Measurements from ENCODE around the gene FOXL2NB. TPM values are rescaled to one million over a fixed set of nuclear protein-coding genes. Genes with fewer than 3 reads are reported as not detected.

Gene FOXL2NB
- polyA plus RNA-seq, 1 donor from 2014 or later = not detected

DNA sequence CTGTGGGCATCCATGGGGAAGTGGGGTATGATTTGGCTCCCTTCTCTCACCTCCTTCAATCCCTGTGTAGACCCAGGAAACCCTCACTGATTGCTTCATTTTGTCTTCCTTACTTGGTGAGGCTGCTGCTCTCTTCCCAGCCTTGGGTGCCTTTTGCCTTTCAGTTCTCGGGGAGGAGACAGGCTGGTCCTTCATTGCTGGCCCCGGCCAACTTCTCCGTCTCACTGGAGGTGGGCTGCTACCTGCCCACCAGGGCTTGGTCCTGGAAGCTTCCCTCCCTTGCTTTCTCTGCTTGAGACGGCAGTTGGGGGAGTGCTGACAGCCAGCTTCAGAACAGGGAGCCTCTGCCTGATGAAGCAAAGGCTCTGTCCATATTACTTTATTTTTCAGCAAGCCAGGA, 4.7 kb upstream of the FOXL2NB start:
- Histone ChIP-seq H3K27me3 (ENCODE audit: insufficient read depth, low read depth, low read length) (peaks cover 99% of the 10 kb centered on the region), H3K9ac (ENCODE audit: low read length) (no peak overlapping the region), H3K79me2 (replicated peaks; ENCODE audit: insufficient read depth, low read length) (no peaks in the 10 kb centered on the region), H3F3A (ENCODE audit: insufficient read depth, low read length, poor library complexity, severe bottlenecking) (no peaks in the 10 kb centered on the region), H3K27ac (ENCODE audit: low read length) (no peak overlapping the region), H3K4me3 (ENCODE audit: low read length) (no peak overlapping the region), H3K9me2 (ENCODE audit: insufficient read depth, low read length) (no peaks in the 10 kb centered on the region), H3K9me3 (ENCODE audit: low read length) (no peaks in the 10 kb centered on the region), H2AFZ (ENCODE audit: low read depth, low read length) (no peak overlapping the region), H3K4me2 (ENCODE audit: low read length) (no peak overlapping the region), H3K36me3 (ENCODE audit: insufficient read depth, low read length) (no peaks in the 10 kb centered on the region), H4K20me1 (ENCODE audit: insufficient read depth) (no peaks in the 10 kb centered on the region)
- no peak for TF ChIP-seq RAD21 (conservative IDR thresholded peaks at IDR 0.05)
- TF ChIP-seq MXI1 (conservative IDR thresholded peaks at IDR 0.05; ENCODE audit: poor library complexity, severe bottlenecking) = no peak
- TF ChIP-seq POLR2AphosphoS5 (IDR thresholded peaks at IDR 0.05) = no peak
- TF ChIP-seq, protein P1, sequence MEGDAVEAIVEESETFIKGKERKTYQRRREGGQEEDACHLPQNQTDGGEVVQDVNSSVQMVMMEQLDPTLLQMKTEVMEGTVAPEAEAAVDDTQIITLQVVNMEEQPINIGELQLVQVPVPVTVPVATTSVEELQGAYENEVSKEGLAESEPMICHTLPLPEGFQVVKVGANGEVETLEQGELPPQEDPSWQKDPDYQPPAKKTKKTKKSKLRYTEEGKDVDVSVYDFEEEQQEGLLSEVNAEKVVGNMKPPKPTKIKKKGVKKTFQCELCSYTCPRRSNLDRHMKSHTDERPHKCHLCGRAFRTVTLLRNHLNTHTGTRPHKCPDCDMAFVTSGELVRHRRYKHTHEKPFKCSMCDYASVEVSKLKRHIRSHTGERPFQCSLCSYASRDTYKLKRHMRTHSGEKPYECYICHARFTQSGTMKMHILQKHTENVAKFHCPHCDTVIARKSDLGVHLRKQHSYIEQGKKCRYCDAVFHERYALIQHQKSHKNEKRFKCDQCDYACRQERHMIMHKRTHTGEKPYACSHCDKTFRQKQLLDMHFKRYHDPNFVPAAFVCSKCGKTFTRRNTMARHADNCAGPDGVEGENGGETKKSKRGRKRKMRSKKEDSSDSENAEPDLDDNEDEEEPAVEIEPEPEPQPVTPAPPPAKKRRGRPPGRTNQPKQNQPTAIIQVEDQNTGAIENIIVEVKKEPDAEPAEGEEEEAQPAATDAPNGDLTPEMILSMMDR (IDR thresholded peaks at IDR 0.05; ENCODE audit: poor library complexity, severe bottlenecking) = no peak
- no peak for TF ChIP-seq EZH2 (IDR thresholded peaks at IDR 0.05; ENCODE audit: borderline replicate concordance, insufficient read depth, low read length, poor library complexity, severe bottlenecking)
- TF ChIP-seq REST (IDR thresholded peaks at IDR 0.05; ENCODE audit: borderline replicate concordance) = no peak
- no peak for TF ChIP-seq SMC3 (conservative IDR thresholded peaks at IDR 0.05; ENCODE audit: poor library complexity)
- TF ChIP-seq EP300 (conservative IDR thresholded peaks at IDR 0.05; ENCODE audit: poor library complexity, severe bottlenecking) = no peak
- no peak for TF ChIP-seq TAF1 (IDR thresholded peaks at IDR 0.05; ENCODE audit: low read depth)

DNA sequence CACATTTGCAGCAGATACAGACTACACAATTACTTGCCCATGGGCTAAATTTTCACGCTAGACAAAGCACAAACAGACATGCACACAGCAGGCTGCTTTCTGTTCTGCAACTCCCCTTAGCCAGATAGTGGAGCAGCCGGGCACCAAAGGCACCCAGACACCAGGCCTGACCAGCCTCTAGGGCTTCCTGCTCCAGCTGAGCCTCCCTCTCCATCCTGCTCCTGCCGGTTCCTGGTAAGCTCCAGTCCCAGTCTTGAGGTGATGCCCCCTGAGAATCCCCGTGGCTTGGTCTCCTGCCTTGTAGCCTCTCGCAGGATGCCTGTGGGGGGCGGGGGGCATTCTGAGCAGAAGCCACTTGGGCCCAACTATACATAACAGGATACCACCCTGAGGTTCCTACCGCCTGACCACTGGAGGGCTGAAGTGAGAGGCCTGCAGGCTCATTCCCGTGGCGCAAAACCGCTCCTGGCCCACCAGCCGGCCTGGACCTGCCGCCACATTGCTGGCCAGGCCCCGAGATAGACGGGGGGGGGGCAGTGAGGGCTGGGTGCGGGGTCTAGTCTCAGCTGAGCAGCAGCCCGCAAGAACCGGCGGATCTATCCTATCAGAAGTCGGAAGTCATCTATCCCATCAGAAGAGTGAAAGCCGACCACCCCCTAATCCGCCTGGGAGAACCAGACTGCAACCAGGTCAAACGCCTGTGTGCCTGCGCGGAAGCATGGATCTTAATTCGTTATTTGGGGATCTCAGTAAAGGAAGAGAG, 4.0 kb upstream of the FOXL2NB start:
- H3K79me2 ChIP-seq (replicated peaks; ENCODE audit: insufficient read depth, low read length) = no peaks in the 10 kb centered on the region
- no peaks in the 10 kb centered on the region for H4K20me1 ChIP-seq (ENCODE audit: insufficient read depth)
- H3K9ac ChIP-seq (ENCODE audit: low read length) = no peak overlapping the region
- TF ChIP-seq EZH2 (IDR thresholded peaks at IDR 0.05; ENCODE audit: borderline replicate concordance, insufficient read depth, low read length, poor library complexity, severe bottlenecking) (no peak), RAD21 (conservative IDR thresholded peaks at IDR 0.05) (no peak), MXI1 (conservative IDR thresholded peaks at IDR 0.05; ENCODE audit: poor library complexity, severe bottlenecking) (no peak), REST (IDR thresholded peaks at IDR 0.05; ENCODE audit: borderline replicate concordance) (no peak), EP300 (conservative IDR thresholded peaks at IDR 0.05; ENCODE audit: poor library complexity, severe bottlenecking) (no peak), TAF1 (IDR thresholded peaks at IDR 0.05; ENCODE audit: low read depth) (no peak), SMC3 (conservative IDR thresholded peaks at IDR 0.05; ENCODE audit: poor library complexity) (no peak), POLR2AphosphoS5 (IDR thresholded peaks at IDR 0.05) (no peak)
- TF ChIP-seq, protein P1 (IDR thresholded peaks at IDR 0.05; ENCODE audit: poor library complexity, severe bottlenecking) = no peak
- no peak overlapping the region for H3K4me3 ChIP-seq (ENCODE audit: low read length)
- H3K27me3 ChIP-seq (ENCODE audit: insufficient read depth, low read depth, low read length) = peaks cover 99% of the 10 kb centered on the region
- no peaks in the 10 kb centered on the region for H3K9me3 ChIP-seq (ENCODE audit: low read length)
- no peak overlapping the region for H2AFZ ChIP-seq (ENCODE audit: low read depth, low read length)
- H3K36me3 ChIP-seq (ENCODE audit: insufficient read depth, low read length) = no peaks in the 10 kb centered on the region
- H3F3A ChIP-seq (ENCODE audit: insufficient read depth, low read length, poor library complexity, severe bottlenecking) = no peaks in the 10 kb centered on the region
- H3K9me2 ChIP-seq (ENCODE audit: insufficient read depth, low read length) = no peaks in the 10 kb centered on the region
- H3K4me2 ChIP-seq (ENCODE audit: low read length) = no peak overlapping the region
- H3K27ac ChIP-seq (ENCODE audit: low read length) = no peak overlapping the region

Data from neural cell (in vitro differentiated cells).